Activated CD4-positive, alpha-beta T cell treated with anti-CD3 and anti-CD28 coated beads for 36 hours (primary cell): ENCODE measurements around the gene NDUFA8. TPM values are rescaled to one million over a fixed set of nuclear protein-coding genes. Genes with fewer than 3 reads are reported as not detected.

Source experiments
- ATAC-seq: fragments of 200-7000 bp; cut with Tn5 transposase; one replicate; pipeline ENCODE4 v1.10.0; 2021; ENCODE audit warnings: mild to moderate bottlenecking, moderate library complexity
- CTCF ChIA-PET: fragments of 350-600 bp; sonication (Branson Sonifier 250); formaldehyde crosslinking; loops from one replicate; lab custom pipeline; 2021; ENCODE audit warnings: antibody characterized with exemption; lab: Charles Lee
- POLR2A ChIA-PET: fragments of 350-600 bp; sonication (Branson Sonifier 250); formaldehyde crosslinking; loops from one replicate; lab custom pipeline; 2021; ENCODE audit warnings: antibody characterized with exemption, inconsistent platforms; lab: Charles Lee
- DNase-seq: peaks from one replicate; pipeline ENCODE4 v3.0.0-alpha.2; 2020
- H3K27ac Mint-ChIP-seq: one replicate; pipeline ENCODE4 v1.8.0; 2021; ENCODE audit warnings: mixed read lengths
- H3K27me3 Mint-ChIP-seq: one replicate; pipeline ENCODE4 v1.8.0; 2021; ENCODE audit warnings: mixed read lengths
- H3K36me3 Mint-ChIP-seq: one replicate; pipeline ENCODE4 v1.8.0; 2021; ENCODE audit warnings: low read depth, mixed read lengths
- H3K4me1 Mint-ChIP-seq: one replicate; pipeline ENCODE4 v1.8.0; 2021; ENCODE audit warnings: mixed read lengths
- H3K4me3 Mint-ChIP-seq: one replicate; pipeline ENCODE4 v1.8.0; 2021; ENCODE audit warnings: mild to moderate bottlenecking, moderate library complexity, mixed read lengths
- H3K9me3 Mint-ChIP-seq: one replicate; pipeline ENCODE4 v1.8.0; 2021; ENCODE audit warnings: low read depth, mixed read lengths
- intact Hi-C, 2 experiments: fragments of 100-400 bp; cut with DNase I in 1 of 2; cut with micrococcal nuclease in 1 of 2; formaldehyde crosslinking; loops; one replicate each; pipeline versions ENCODE4 v1.14.2 to v1.15.1; 2022 to 2024; cut with DNase I, micrococcal nuclease
- total RNA-seq, 2 experiments: library from RNA; stranded (reverse); gene quantifications; one replicate each; pipeline ENCODE4 v1.2.3, GENCODE V29; 2021

NDUFA8 gene
- total RNA-seq, 2 experiments from 2014 or later, result 50.4 to 57.2 TPM

DNA sequence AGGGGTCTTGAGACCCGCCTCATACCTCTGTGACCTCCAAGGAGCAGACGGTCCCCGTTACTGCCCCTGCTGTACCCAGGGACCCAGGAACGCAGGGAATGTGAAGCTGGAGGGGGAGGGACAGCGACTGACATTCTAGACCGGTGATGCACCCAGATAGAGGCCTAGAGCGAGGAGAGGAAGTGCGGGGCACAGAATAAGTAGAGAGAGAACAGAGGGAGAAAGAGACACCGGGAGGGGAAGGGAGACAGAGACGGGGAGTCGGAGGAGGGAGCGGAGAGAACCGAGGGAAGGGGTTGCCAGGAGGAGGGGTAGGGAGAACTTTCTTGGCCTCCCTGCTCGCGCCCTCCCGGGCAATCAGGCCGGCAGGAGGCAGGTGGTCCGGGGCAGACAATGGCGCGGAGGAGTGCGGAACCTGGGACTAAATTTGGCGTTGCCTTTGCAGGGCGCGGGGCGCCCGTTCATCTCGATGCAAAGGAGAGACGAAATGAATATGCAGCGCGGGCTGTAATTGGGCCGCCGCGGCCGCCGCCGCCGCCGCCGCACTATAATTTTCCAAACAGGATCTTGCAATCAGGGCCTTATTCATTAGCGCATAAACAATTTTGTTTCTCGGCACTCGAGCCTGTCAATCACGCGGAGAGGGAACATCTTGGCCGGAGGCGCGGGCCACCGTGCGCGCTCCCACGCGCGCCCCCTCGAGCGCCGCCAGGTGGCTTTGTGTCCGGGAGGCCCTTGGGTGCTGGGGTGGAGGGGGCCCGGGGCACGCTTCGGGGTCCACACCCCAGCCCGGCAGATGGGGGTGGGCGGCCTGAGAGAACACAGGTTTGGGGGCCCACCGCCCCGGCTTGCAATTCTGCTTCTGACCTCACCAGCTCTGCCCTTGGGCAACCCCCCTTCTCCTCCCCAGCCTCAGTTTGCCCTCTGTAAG, 33.0 kb downstream of the NDUFA8 start:
- peak overlapping the region; percentile 56 for H3K4me3 Mint-ChIP-seq
- no peaks in the 10 kb centered on the region for H3K9me3 Mint-ChIP-seq
- H3K27ac Mint-ChIP-seq, result no peak overlapping the region
- ChIA-PET CTCF (interaction anchor here (0.5 to 11.9 kb wide), 12 partner anchors 11 to 682 kb away, joined by 3 to 208 read pairs (median 3); partner anchors contain the start of genes MRRF and RBM18), POLR2A (no interaction called here)
- peaks cover 13% of the 10 kb centered on the region for H3K4me1 Mint-ChIP-seq
- peaks cover 31% of the 10 kb centered on the region for H3K27me3 Mint-ChIP-seq
- H3K36me3 Mint-ChIP-seq, result no peaks in the 10 kb centered on the region
- peak; percentile 46 for DNase-seq
- intact Hi-C loops, result no loop called here
- ATAC-seq, result no peak

DNA sequence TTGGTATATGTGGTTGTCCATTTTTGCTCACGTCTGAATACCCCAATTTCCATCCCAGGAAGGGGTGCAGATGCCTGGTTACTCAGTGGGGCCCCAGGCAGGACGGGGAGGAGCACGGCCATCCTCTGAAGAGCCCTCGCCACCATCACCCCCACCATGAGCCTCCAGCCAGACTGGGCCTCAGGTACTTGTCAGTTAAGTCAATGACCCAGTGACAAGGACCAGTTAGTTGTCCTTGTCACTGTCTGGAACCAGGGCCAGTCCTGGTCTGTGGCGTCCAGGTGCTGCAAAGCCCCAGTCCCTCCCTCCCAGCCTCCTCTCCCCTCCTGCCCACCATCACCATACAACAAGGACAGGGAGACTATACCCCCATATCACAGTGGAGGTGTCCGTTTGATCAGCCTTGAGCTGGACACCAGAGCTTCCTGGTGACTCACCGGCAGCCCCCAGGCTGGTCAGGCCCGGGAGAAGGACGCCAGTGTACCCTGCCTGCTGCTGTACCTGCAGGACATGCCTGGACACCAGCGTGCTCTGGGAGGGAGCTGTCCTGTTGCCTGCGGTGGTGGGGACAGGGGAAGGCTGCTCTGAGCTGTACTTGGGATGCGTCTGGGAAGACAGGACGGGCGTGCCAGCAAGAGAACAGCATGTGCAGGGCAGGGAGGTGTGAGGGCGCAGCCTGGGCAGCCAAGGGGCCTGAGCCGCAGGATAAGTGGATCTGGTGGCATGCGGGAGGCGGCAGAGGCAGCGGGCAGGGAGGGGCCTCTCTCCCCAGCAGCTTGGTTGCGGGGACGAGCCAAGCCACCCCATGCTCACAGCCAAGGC, 33.9 kb downstream of the NDUFA8 start:
- Mint-ChIP-seq H3K4me3 (peak overlapping the region; percentile 56), H3K27me3 (peaks cover 26% of the 10 kb centered on the region), H3K27ac (no peak overlapping the region), H3K36me3 (no peaks in the 10 kb centered on the region), H3K9me3 (no peaks in the 10 kb centered on the region), H3K4me1 (peaks cover 13% of the 10 kb centered on the region)
- POLR2A ChIA-PET, result no interaction called here
- ATAC-seq, result peak; percentile 5
- intact Hi-C loops, result loop anchor here (1.0 to 2.0 kb wide), 4 partner anchors 33 to 685 kb away; partner anchors contain the start of genes MORN5 (in 1 of the 2) and NDUFA8 (in 1 of the 2)
- CTCF ChIA-PET, result interaction anchor here (0.5 to 11.9 kb wide), 32 partner anchors 8 to 685 kb away, joined by 3 to 208 read pairs (median 4); partner anchors contain the start of genes MORN5, MRRF, NDUFA8 and RBM18
- no peak for DNase-seq

DNA sequence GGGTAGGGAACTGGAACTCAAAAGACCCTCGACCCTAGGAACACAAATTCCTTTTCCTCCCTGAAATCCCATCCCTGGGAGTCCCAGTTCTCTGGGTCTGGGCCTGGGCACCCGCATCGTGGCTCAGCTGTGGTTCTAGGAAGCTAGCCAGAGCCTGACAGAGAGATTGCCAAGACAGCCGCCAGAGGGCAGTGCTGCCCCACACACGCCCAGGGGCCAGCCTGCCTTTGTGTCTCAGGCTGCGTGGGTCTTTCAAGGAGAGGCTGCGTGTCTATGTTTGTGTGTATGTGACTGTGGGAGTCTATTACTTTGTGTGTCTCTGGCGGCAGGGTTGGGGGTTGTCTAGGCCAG, 34.4 kb downstream of the NDUFA8 start:
- Mint-ChIP-seq H3K4me1 (peaks cover 13% of the 10 kb centered on the region), H3K36me3 (no peaks in the 10 kb centered on the region), H3K27me3 (peaks cover 23% of the 10 kb centered on the region), H3K9me3 (no peaks in the 10 kb centered on the region), H3K27ac (no peak overlapping the region), H3K4me3 (no peak overlapping the region)
- peak; percentile 88 for DNase-seq
- CTCF ChIA-PET, result interaction anchor here (0.5 to 11.9 kb wide), 42 partner anchors 9 to 1125 kb away, joined by 3 to 208 read pairs (median 4); partner anchors contain the start of genes MORN5, MRRF, NDUFA8 and RBM18
- POLR2A ChIA-PET, result interaction anchor here (1.0 kb wide), 1 partner anchor 26 kb away, joined by 5 read pairs; no protein-coding TSS in a partner anchor
- intact Hi-C loops, result loop anchor here (1.0 to 2.0 kb wide), 4 partner anchors 34 to 685 kb away; partner anchors contain the start of genes MORN5 (in 1 of the 2) and NDUFA8 (in 1 of the 2)
- ATAC-seq, result peak; percentile 80

DNA sequence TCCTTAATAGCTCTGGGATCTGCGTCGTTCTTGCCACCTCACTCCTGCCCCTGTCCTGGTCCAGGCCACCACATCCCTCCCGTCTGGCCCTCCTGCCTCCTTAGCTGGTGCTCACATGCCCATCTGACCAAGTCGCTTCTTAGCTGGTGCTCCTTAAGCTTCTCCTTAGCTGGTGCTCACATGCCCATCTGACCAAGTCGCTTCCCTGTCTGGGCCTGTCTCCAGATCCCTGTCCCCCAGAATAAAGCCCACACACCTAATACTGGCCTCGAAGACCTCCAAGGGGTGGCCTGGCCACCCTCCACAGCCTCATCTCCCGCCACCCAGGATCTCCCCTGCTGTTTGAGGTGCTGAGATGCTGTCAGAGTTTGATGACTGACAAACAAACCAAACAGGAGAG, 35.1 kb downstream of the NDUFA8 start:
- DNase-seq, result no peak
- H3K36me3 Mint-ChIP-seq, result no peaks in the 10 kb centered on the region
- CTCF ChIA-PET, result interaction anchor here (0.6 to 11.9 kb wide), 42 partner anchors 8 to 1125 kb away, joined by 3 to 208 read pairs (median 4); partner anchors contain the start of genes MORN5, MRRF, NDUFA8 and RBM18
- no peak overlapping the region for H3K4me3 Mint-ChIP-seq
- peaks cover 23% of the 10 kb centered on the region for H3K27me3 Mint-ChIP-seq
- intact Hi-C loops, result loop anchor here (2.0 to 5.0 kb wide), 2 partner anchors 34 to 437 kb away; partner anchors contain the start of genes MORN5 (in 1 of the 2) and NDUFA8 (in 1 of the 2)
- H3K27ac Mint-ChIP-seq, result no peak overlapping the region
- H3K9me3 Mint-ChIP-seq, result no peaks in the 10 kb centered on the region
- POLR2A ChIA-PET, result interaction anchor here (1.0 kb wide), 1 partner anchor 25 kb away, joined by 5 read pairs; no protein-coding TSS in a partner anchor
- H3K4me1 Mint-ChIP-seq, result peaks cover 13% of the 10 kb centered on the region
- no peak for ATAC-seq

DNA sequence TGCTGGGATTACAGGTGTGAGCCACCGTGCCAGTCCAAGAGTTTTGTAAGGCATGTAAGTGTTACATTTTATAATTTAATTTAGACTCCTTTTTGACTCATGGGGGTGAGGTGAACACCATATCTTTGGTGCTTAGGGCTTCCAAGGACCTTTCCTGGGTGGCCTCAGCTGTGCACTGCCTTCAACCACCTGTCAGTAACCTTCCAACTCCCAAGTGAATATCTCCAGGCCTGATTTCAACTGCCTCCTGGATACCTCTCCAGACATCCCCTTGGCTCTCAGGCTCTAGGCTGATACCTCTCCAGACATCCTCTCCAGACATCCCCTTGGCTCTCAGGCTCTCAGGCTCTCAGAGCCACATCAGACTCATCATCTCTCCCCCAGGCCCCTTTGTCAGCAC, 35.5 kb downstream of the NDUFA8 start:
- ChIA-PET CTCF (interaction anchor here (0.7 to 11.9 kb wide), 17 partner anchors 15 to 684 kb away, joined by 3 to 208 read pairs (median 5); partner anchors contain the start of genes MRRF and RBM18), POLR2A (no interaction called here)
- peaks cover 13% of the 10 kb centered on the region for H3K4me1 Mint-ChIP-seq
- intact Hi-C loops, result loop anchor here (2.0 to 5.0 kb wide), 2 partner anchors 35 to 437 kb away; partner anchors contain the start of genes MORN5 (in 1 of the 2) and NDUFA8 (in 1 of the 2)
- H3K9me3 Mint-ChIP-seq, result no peaks in the 10 kb centered on the region
- H3K27me3 Mint-ChIP-seq, result peaks cover 23% of the 10 kb centered on the region
- H3K4me3 Mint-ChIP-seq, result no peak overlapping the region
- DNase-seq (no peak), ATAC-seq (no peak)
- H3K27ac Mint-ChIP-seq, result no peak overlapping the region
- no peaks in the 10 kb centered on the region for H3K36me3 Mint-ChIP-seq

DNA sequence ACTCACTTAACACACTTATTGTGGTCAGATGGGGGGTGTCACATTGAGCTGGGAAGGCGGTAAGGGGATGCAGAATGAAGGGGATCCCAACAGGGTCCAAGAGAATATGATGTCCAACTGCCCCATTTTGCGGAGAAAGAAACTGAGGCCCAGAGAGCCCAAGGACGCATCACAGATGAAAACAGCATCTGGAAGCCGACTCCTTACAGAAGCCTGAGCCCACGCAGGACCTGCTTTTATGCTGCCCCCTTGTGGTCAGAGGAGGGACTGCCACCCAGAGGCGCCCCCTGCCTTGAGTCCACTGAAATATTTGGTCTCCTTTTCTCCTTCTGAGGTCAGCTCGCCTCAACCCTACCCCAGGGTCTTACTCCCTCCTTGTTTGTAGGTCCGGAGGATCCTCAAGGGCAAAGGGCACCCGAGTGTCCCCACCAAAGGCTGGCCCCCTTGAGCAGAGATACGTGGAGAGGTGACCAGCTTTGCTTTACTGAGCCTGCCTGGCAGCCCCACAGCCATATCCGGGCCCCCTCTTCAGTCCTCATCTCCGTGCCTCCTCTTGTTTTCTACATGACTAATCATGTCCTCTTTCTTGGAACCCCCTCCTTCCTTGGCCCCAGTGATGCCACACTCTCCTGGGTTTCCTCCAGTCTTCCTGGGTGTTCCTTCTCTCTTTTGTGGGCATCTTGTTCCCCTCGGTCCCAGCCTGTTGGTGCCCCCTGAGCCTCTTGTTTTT, 36.5 kb downstream of the NDUFA8 start:
- peak; percentile 66 for ATAC-seq
- DNase-seq, result peak; percentile 86
- ChIA-PET POLR2A (interaction anchor here (0.7 kb wide), 1 partner anchor 24 kb away, joined by 3 read pairs; no protein-coding TSS in a partner anchor), CTCF (interaction anchor here (0.6 to 11.9 kb wide), 14 partner anchors 11 to 1226 kb away, joined by 3 to 208 read pairs (median 4); no protein-coding TSS in a partner anchor)
- intact Hi-C loops, result loop anchor here (1.0 to 5.0 kb wide), 2 partner anchors 24 to 436 kb away; no protein-coding TSS in a partner anchor
- H3K4me3 Mint-ChIP-seq, result no peak overlapping the region
- H3K36me3 Mint-ChIP-seq, result no peaks in the 10 kb centered on the region
- H3K27me3 Mint-ChIP-seq, result peaks cover 23% of the 10 kb centered on the region
- H3K4me1 Mint-ChIP-seq, result peaks cover 13% of the 10 kb centered on the region
- no peak overlapping the region for H3K27ac Mint-ChIP-seq
- no peaks in the 10 kb centered on the region for H3K9me3 Mint-ChIP-seq

DNA sequence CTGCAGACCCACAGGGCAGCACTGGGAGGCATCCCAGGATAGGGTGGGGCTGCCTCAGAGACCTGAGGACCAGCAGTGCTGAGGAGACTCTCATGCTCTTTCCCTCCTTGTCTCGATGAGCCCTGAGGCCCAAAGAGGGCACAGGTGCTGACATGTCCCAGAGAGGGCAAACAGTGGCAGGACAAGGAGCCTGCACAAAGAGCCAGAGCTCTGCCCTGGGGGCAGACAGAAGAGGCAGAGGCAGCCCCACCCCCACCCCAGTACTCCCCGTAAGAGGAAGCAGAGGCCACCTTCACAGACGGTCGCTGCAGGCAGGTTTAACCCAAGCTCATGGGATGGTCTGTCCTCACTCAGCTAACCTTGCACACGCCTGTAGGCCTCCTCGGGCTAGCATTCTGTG, 37.1 kb downstream of the NDUFA8 start:
- ATAC-seq (no peak), DNase-seq (no peak)
- ChIA-PET CTCF (interaction anchor here (0.5 to 11.9 kb wide), 9 partner anchors 12 to 229 kb away, joined by 3 to 208 read pairs (median 11); no protein-coding TSS in a partner anchor), POLR2A (no interaction called here)
- Mint-ChIP-seq H3K4me3 (no peak overlapping the region), H3K27me3 (peaks cover 22% of the 10 kb centered on the region), H3K4me1 (peaks cover 13% of the 10 kb centered on the region), H3K27ac (no peak overlapping the region), H3K9me3 (no peaks in the 10 kb centered on the region), H3K36me3 (no peaks in the 10 kb centered on the region)
- intact Hi-C loops, result loop anchor here in 1 of 2 experiments (5.0 kb wide), 1 partner anchor 435 kb away; no protein-coding TSS in a partner anchor

DNA sequence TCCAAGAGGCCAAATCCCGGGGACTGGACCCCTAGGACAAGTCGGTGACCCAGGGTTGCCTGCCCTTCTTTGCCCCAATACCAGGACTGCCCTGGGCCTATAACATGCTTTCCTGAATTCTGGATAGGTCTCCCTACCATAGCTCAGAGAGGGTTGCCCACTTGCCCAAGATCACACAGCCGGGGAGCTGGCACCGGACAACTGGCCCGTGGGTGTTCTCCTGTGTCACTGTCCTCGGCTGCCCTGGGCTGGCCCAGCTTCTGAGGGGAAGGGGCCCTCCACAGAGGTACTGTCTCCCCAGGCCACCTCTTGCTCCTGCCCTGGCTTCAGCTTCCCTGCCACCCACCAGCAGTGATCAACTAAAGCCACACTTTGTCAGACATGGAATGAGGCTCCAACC, 37.6 kb downstream of the NDUFA8 start:
- intact Hi-C loops, result loop anchor here in 1 of 2 experiments (5.0 kb wide), 1 partner anchor 435 kb away; no protein-coding TSS in a partner anchor
- ATAC-seq, result no peak

DNA sequence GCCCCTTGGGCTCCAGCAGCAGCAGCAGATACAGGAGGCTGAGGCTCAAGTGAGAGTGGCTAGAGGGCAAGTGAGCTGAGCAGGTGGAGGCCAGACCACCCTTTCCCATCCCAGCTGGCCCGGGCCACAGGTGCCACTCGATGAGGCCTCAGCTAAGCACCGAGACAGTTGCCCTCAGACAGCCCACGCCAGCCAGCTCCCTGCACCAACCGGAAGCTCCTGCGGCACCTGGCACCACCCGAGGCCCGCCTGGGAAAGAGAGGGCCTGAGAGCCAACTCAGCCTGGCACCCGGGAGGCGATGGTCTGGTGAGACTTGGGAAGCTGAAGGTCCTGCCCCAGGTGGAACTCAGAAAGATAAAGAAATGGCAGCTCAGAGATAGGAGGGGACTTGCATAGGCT, 38.2 kb downstream of the NDUFA8 start:
- Mint-ChIP-seq H3K27ac (no peak overlapping the region), H3K36me3 (no peaks in the 10 kb centered on the region), H3K4me1 (peaks cover 10% of the 10 kb centered on the region), H3K9me3 (peaks cover 2% of the 10 kb centered on the region), H3K4me3 (no peak overlapping the region), H3K27me3 (peaks cover 14% of the 10 kb centered on the region)
- DNase-seq (no peak), ATAC-seq (no peak)
- CTCF ChIA-PET, result interaction anchor here (0.7 to 11.9 kb wide), 10 partner anchors 8 to 494 kb away, joined by 3 to 208 read pairs (median 8); no protein-coding TSS in a partner anchor
- POLR2A ChIA-PET, result no interaction called here
- intact Hi-C loops, result loop anchor here in 1 of 2 experiments (5.0 kb wide), 1 partner anchor 434 kb away; no protein-coding TSS in a partner anchor

More for the DNA sequence above, 37.6 kb downstream of the NDUFA8 start:
- Mint-ChIP-seq H3K27me3 (peaks cover 18% of the 10 kb centered on the region), H3K36me3 (no peaks in the 10 kb centered on the region), H3K9me3 (peaks cover 2% of the 10 kb centered on the region), H3K4me3 (no peak overlapping the region), H3K4me1 (peaks cover 13% of the 10 kb centered on the region), H3K27ac (no peak overlapping the region)
- POLR2A ChIA-PET, result no interaction called here
- DNase-seq, result no peak
- CTCF ChIA-PET, result interaction anchor here (0.5 to 11.9 kb wide), 12 partner anchors 12 to 494 kb away, joined by 3 to 208 read pairs (median 8); no protein-coding TSS in a partner anchor
